HFFc6 (cell line): ENCODE data around the gene KHK. TPM values are rescaled to one million over a fixed set of nuclear protein-coding genes. Genes with fewer than 3 reads are reported as not detected.
"Not testable (repeated sequence)": the region's sequence is repeated elsewhere in the genome, so short reads cannot be mapped to it uniquely, and the experiment has no call there.

Experiments
- DNase-seq: peaks from one replicate; pipeline ENCODE4 v3.0.0-alpha.2; 2018
- H3K27ac Mint-ChIP-seq: 2 replicates; pipeline ENCODE4 v1.8.0; 2020; ENCODE audit warnings: mild to moderate bottlenecking, mixed read lengths
- H3K27me3 Mint-ChIP-seq: 2 replicates; pipeline ENCODE4 v1.8.0; 2021; ENCODE audit warnings: mild to moderate bottlenecking, moderate library complexity, mixed read lengths; ENCODE audit not compliant: insufficient read depth
- H3K36me3 Mint-ChIP-seq: 2 replicates; pipeline ENCODE4 v1.8.0; 2021; ENCODE audit warnings: low read depth, mixed read lengths
- H3K4me1 Mint-ChIP-seq: 2 replicates; pipeline ENCODE4 v1.8.0; 2020; ENCODE audit warnings: low read depth, mixed read lengths
- H3K4me3 Mint-ChIP-seq: 2 replicates; pipeline ENCODE4 v1.8.0; 2020; ENCODE audit warnings: mild to moderate bottlenecking, moderate library complexity, mixed read lengths
- H3K9me3 Mint-ChIP-seq: 2 replicates; pipeline ENCODE4 v1.8.0; 2020; ENCODE audit warnings: mild to moderate bottlenecking, mixed read lengths
- total RNA-seq, 6 experiments: library from RNA; stranded (reverse); fragmentation: NEBNext Ultra II Directional; extraction: Animal tissue kit (Norgen Biotek cat#: 25700); gene quantifications; 2 replicates in 1 of 6; 3 replicates in 5 of 6; pipeline ENCODE4 v1.2.3, GENCODE V29; 2021
- TF ChIP-seq, protein P1 (sequence below): fragments of 200-600 bp; sonication (generic); IDR thresholded peaks from 2 replicates; pipeline ENCODE4 v1.5.0; 2021; ENCODE audit warnings: antibody characterized with exemption, mild to moderate bottlenecking

KHK gene
- total RNA-seq, 6 experiments from 2014 or later, result 1.0 to 1.7 (median 1.6) TPM

DNA sequence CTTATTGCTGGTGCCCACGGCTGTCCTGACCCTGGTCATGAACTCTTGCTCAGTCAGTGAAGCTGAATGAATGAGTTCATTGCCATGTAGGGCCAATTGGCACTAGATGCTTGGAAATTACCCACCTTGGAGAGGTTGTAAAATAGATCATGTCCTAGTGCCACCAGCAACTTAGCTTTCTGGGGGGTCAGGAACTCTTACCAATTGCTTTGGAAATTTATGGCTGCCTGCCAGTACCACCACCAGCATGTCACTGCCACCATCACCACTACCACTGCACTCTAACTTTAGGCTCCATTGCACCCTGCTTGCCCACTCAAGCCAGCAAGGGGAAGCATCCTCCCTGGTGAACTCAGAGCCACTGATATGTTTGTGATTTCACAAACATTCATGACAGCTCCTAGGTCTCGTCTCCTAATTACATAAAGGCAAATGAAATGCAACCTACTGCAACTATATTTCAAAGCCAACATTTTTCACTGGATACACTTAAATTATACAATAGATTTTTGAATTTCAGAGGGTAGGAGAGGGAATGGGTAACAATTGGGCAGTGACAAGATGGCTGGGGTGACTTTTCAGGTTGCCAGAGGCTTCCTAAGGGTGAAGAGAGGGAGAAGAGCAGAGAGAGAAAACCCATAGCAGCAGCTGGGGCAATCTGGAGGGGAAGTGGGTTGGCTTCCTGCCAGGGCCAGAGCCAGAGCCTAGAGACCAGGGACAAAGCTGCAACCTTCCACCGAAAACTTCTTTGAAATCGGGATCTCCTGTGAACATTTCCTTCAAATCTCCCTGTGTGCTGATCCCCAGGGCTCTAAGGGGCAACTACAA lies 11.6 kb upstream of the KHK start:
- Mint-ChIP-seq H3K27me3 (peaks cover 2% of the 10 kb centered on the region; the same call in 1 of the 2 replicates), H3K9me3 (no peaks in the 10 kb centered on the region), H3K4me1 (peaks cover 62% of the 10 kb centered on the region), H3K27ac (no peak overlapping the region), H3K4me3 (no peak overlapping the region), H3K36me3 (peaks cover 13% of the 10 kb centered on the region)
- TF ChIP-seq, protein P1, sequence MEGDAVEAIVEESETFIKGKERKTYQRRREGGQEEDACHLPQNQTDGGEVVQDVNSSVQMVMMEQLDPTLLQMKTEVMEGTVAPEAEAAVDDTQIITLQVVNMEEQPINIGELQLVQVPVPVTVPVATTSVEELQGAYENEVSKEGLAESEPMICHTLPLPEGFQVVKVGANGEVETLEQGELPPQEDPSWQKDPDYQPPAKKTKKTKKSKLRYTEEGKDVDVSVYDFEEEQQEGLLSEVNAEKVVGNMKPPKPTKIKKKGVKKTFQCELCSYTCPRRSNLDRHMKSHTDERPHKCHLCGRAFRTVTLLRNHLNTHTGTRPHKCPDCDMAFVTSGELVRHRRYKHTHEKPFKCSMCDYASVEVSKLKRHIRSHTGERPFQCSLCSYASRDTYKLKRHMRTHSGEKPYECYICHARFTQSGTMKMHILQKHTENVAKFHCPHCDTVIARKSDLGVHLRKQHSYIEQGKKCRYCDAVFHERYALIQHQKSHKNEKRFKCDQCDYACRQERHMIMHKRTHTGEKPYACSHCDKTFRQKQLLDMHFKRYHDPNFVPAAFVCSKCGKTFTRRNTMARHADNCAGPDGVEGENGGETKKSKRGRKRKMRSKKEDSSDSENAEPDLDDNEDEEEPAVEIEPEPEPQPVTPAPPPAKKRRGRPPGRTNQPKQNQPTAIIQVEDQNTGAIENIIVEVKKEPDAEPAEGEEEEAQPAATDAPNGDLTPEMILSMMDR, result no peak
- DNase-seq, result no peak

DNA sequence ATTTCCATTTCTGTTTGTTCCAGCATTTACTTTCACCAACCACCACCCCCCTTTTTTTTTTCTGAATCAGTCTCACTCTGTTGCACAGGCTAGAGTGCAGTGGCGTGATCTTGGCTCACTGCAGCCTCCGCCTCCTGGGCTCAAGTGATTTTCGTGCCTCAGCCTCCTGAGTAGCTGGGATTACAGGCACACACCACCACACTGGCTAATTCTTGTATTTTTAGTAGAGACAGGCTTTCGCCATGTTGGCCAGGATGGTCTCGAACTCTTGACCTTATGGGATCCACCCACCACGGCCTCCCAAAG lies 11.1 kb upstream of the KHK start:
- H3K27ac Mint-ChIP-seq, result not testable (repeated sequence)
- peaks cover 62% of the 10 kb centered on the region for H3K4me1 Mint-ChIP-seq

DNA sequence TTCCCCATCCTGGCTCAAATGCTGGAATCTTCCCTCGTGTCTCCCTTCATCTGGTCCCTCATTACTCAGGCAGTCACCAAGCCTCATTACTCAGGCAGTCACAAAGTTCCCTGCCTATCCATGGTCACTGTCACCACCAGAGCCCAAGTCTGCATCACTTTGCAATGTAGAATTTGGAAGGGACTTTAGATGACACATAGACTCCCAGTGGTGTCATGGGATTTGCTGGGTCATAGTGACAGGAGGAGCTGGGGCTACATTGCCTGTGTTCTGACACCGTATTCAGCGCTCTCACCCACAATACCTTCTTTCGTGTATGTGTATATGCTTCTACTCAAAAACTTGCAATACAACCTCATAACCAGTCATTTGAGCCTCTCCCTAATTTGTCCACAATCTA lies 10.2 kb upstream of the KHK start:
- peaks cover 66% of the 10 kb centered on the region for H3K4me1 Mint-ChIP-seq
- TF ChIP-seq, protein P1, result no peak
- no peak overlapping the region for H3K4me3 Mint-ChIP-seq
- no peaks in the 10 kb centered on the region for H3K9me3 Mint-ChIP-seq
- peaks cover 9% of the 10 kb centered on the region; the same call in 1 of the 2 replicates for H3K36me3 Mint-ChIP-seq
- H3K27ac Mint-ChIP-seq, result no peak overlapping the region
- DNase-seq, result no peak
- H3K27me3 Mint-ChIP-seq, result peaks cover 2% of the 10 kb centered on the region; the same call in 1 of the 2 replicates

More for the DNA sequence above, 11.1 kb upstream of the KHK start:
- H3K36me3 Mint-ChIP-seq, result peaks cover 12% of the 10 kb centered on the region
- not testable (repeated sequence) for H3K9me3 Mint-ChIP-seq, H3K4me3 Mint-ChIP-seq, DNase-seq, H3K27me3 Mint-ChIP-seq

DNA sequence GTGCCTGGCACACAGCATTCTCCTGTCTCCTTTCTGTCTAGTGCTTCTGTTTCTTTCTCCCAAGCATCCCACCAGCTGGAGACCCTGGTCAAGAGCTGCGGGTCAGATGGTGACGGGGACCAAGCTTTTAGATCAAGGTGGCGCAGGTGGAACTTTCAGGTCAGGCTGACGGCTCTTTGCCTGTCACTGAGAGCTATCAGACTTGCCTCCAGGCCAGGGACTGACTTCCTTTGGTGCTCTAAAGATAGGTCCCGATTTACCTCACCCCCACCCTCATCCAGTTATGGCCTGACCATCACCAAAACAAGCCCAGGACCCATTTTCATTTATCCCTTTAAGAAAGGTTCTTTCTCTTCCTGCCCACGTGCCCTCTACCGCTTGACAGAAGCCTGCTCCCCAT lies 9.3 kb upstream of the KHK start:
- H3K4me1 Mint-ChIP-seq, result peaks cover 67% of the 10 kb centered on the region
- no peak overlapping the region; the same call in 1 of the 2 replicates for H3K4me3 Mint-ChIP-seq
- TF ChIP-seq, protein P1, result no peak
- peak overlapping the region; percentile 96 for H3K27ac Mint-ChIP-seq
- no peaks in the 10 kb centered on the region for H3K9me3 Mint-ChIP-seq
- no peak for DNase-seq
- H3K36me3 Mint-ChIP-seq, result peaks cover 12% of the 10 kb centered on the region; the same call in 1 of the 2 replicates
- H3K27me3 Mint-ChIP-seq, result peaks cover 2% of the 10 kb centered on the region; the same call in 1 of the 2 replicates

DNA sequence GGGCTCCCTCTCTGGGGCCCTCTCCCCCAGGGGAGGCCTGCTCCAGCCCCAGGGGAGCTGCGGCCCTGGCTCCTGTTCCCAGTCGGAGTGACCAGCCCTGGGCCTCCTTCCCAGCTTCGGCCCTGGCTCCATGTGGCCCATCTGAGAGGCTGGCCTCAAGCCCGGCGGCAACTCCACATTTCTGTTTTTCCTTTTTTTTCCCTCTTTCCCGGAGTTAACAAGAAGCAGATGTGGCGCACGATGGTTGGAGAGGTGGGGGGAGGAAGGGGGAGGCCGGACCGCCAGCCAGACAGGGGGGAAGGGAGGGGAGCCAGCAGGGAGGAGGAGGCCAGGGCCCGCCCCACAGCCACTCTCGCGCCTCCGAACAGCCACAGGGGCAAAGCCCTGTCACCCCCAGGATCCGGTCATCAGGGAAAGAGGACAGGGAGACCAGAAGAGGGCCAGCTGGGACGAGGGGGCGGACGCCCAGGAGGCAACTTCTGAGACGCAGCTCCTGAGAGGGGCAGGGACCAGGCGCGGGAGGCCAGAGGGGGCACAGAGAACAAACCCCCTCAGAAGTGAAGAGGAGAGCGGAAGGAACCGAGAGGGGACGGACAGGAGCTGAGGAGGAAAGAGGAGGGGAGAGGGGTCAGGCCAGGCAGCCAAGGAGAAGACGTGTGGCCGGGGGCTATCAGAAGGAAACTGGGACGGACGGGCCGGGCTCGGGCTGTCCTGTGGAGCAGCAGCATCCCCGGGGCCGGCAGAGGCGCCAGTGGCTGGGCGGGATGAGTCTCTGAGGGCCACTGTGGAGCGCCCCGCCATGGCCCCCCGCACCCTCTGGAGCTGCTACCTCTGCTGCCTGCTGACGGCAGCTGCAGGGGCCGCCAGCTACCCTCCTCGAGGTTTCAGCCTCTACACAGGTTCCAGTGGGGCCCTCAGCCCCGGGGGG lies 8.0 kb upstream of the KHK start, which contains the start of gene EMILIN1:
Gene EMILIN1, plus strand, starts transcription at position 349 of the 928 bp plus-strand sequence. Its CDS starts 451 bp downstream, at position 800.
- peaks cover 12% of the 10 kb centered on the region; the same call in 1 of the 2 replicates for H3K36me3 Mint-ChIP-seq
- peaks cover 2% of the 10 kb centered on the region; the same call in 1 of the 2 replicates for H3K27me3 Mint-ChIP-seq
- DNase-seq, result peak; percentile 89
- H3K4me3 Mint-ChIP-seq, result peak within 1 kb of the TSS; percentile 96
- H3K27ac Mint-ChIP-seq, result peak within 1 kb of the TSS; percentile 96
- TF ChIP-seq, protein P1, result no peak; the same call in 1 of the 2 replicates
- H3K4me1 Mint-ChIP-seq, result peaks cover 56% of the 10 kb centered on the region
- no peaks in the 10 kb centered on the region for H3K9me3 Mint-ChIP-seq
